T-cell (primary cell): ENCODE results near the gene DLG2. TPM values are rescaled to one million over a fixed set of nuclear protein-coding genes. Genes with fewer than 3 reads are reported as not detected.

Source experiments
- ATAC-seq, 4 experiments: fragments of 200-7000 bp in 3 of 4; fragments of 150-1000 bp in 1 of 4; cut with Tn5 transposase; replicated peaks in 1 of 4; 1 replicate in 3 of 4; 2 replicates in 1 of 4; pipeline ENCODE4 v1.10.0; 2021; ENCODE audit warnings: moderate library complexity in 3 of 4, mild to moderate bottlenecking in 2 of 4, moderate number of reproducible peaks in 1 of 4
- CTCF ChIA-PET, 2 donors: fragments of 300-600 bp; sonication (Branson Sonifier 250); formaldehyde crosslinking; loops; one replicate each; lab custom pipeline; 2022; ENCODE audit warnings: antibody characterized with exemption in 2 of 2; lab: Charles Lee
- POLR2A ChIA-PET, 2 donors: fragments of 300-600 bp; sonication (Branson Sonifier 250); formaldehyde crosslinking; loops; one replicate each; lab custom pipeline; 2022; ENCODE audit warnings: antibody characterized with exemption in 2 of 2; lab: Charles Lee
- DNase-seq, 35 experiments: peaks; one replicate each; pipeline versions ENCODE4 v3.0.0 to v3.0.0-alpha.2; 2013 to 2023
- H3K27ac ChIP-seq: one replicate; pipeline ENCODE4 v1.5.1; 2013; ENCODE audit warnings: low read length
- H3K27me3 ChIP-seq, 2 experiments: replicated peaks in 1 of 2; 1 replicate in 1 of 2; 2 replicates in 1 of 2; pipeline versions ENCODE4 v1.6.1 to v1.7.0; 2013; ENCODE audit warnings: low read length in 1 of 2, mixed read lengths in 1 of 2; ENCODE audit not compliant: control insufficient read depth in 2 of 2, insufficient read depth in 2 of 2; ENCODE audit errors: extremely low read depth in 1 of 2
- H3K36me3 ChIP-seq, 2 donors: 1 replicate in 1 of 2; 2 replicates in 1 of 2; pipeline versions ENCODE4 v1.6.1 to v1.7.0; 2013; ENCODE audit warnings: low read length in 1 of 2; ENCODE audit not compliant: control insufficient read depth in 2 of 2, insufficient read depth in 1 of 2; ENCODE audit errors: extremely low read depth in 1 of 2
- H3K4me1 ChIP-seq, 2 experiments: 1 replicate in 1 of 2; 2 replicates in 1 of 2; pipeline versions ENCODE4 v1.6.1 to v1.7.0; 2013; ENCODE audit warnings: low read length in 2 of 2, mixed read lengths in 1 of 2; ENCODE audit not compliant: insufficient read depth in 2 of 2, control insufficient read depth in 1 of 2; ENCODE audit errors: extremely low read depth in 1 of 2
- H3K4me3 ChIP-seq, 2 donors: 1 replicate in 1 of 2; 2 replicates in 1 of 2; pipeline versions ENCODE4 v1.5.1 to v1.7.0; 2013; ENCODE audit warnings: mild to moderate bottlenecking in 2 of 2, low read length in 1 of 2, moderate library complexity in 1 of 2; ENCODE audit not compliant: control insufficient read depth in 1 of 2; ENCODE audit errors: extremely low read depth in 1 of 2
- H3K9me3 ChIP-seq: 2 replicates; pipeline ENCODE4 v1.7.0; 2013
- H3K27ac Mint-ChIP-seq, 2 donors: one replicate each; pipeline ENCODE4 v1.8.0; 2020 to 2021; ENCODE audit warnings: mild to moderate bottlenecking in 2 of 2, mixed read lengths in 2 of 2
- H3K27me3 Mint-ChIP-seq, 2 donors: one replicate each; pipeline ENCODE4 v1.8.0; 2021 to 2022; ENCODE audit warnings: mixed read lengths in 2 of 2
- H3K36me3 Mint-ChIP-seq: one replicate; pipeline ENCODE4 v1.8.0; 2021; ENCODE audit warnings: mixed read lengths
- H3K4me1 Mint-ChIP-seq, 3 donors: one replicate each; pipeline ENCODE4 v1.8.0; 2020 to 2022; ENCODE audit warnings: mixed read lengths in 3 of 3, mild to moderate bottlenecking in 1 of 3
- H3K4me3 Mint-ChIP-seq, 3 donors: one replicate each; pipeline ENCODE4 v1.8.0; 2020 to 2022; ENCODE audit warnings: mild to moderate bottlenecking in 3 of 3, mixed read lengths in 3 of 3, moderate library complexity in 3 of 3
- H3K9me3 Mint-ChIP-seq, 3 donors: one replicate each; pipeline ENCODE4 v1.8.0; 2020 to 2022; ENCODE audit warnings: mixed read lengths in 3 of 3
- WGBS: methylation state at CpG from one replicate; pipeline ENCODE4 v1.1.5; 2013; ENCODE audit warnings: missing lambda C conversion rate; ENCODE audit not compliant: insufficient coverage; 5-methylcytosine and 5-hydroxymethylcytosine counted together
- total RNA-seq, 35 experiments: library from RNA in 6 of 35; stranded (reverse) in 6 of 35; fragments of 120-200 nt in 1 of 35; gene quantifications; one replicate each; pipeline versions ENCODE4 v1.2.1 to v1.2.4 and lab custom pipeline; 2013 to 2026

Gene DLG2
- total RNA-seq, 5 donors from 2014 or later (not counting 1 experiment from before 2014, with no cell fraction given), result 2.3 to 4.1 (median 2.9) TPM

- Mint-ChIP-seq H3K9me3 (peaks cover 13 to 14% (median 14%) of the 10 kb centered on the region in 3 donors), H3K27ac (no peak overlapping the region), H3K4me1 (no peaks in the 10 kb centered on the region), H3K36me3 (no peaks in the 10 kb centered on the region), H3K4me3 (no peak overlapping the region), H3K27me3 (no peaks in the 10 kb centered on the region)
- Histone ChIP-seq H3K4me3 (no peak overlapping the region), H3K4me1 (no peaks in the 10 kb centered on the region), H3K9me3 (no peaks in the 10 kb centered on the region), H3K36me3 (no peaks in the 10 kb centered on the region), H3K27me3 (no peaks in the 10 kb centered on the region), H3K27ac (no peak overlapping the region)
- ATAC-seq, result no peak
- DNase-seq, result no peak
- POLR2A ChIA-PET, result no interaction called here
- CTCF ChIA-PET, result no interaction called here
Observed at GRCh38 chr11:84452211-84452610, 1174.9 kb downstream of the DLG2 start.

GRCh38 chr11:84438565-84438964 is 1188.6 kb downstream of the DLG2 start:
- Mint-ChIP-seq H3K9me3 (peaks cover 7 to 14% (median 9%) of the 10 kb centered on the region in 3 donors), H3K27me3 (no peaks in the 10 kb centered on the region), H3K4me1 (no peaks in the 10 kb centered on the region), H3K27ac (no peak overlapping the region), H3K36me3 (no peaks in the 10 kb centered on the region), H3K4me3 (no peak overlapping the region)
- Histone ChIP-seq H3K27me3 (peaks cover 0 to 7% of the 10 kb centered on the region in 2 experiments), H3K4me1 (no peaks in the 10 kb centered on the region), H3K36me3 (no peaks in the 10 kb centered on the region), H3K27ac (no peak overlapping the region), H3K9me3 (no peaks in the 10 kb centered on the region), H3K4me3 (no peak overlapping the region)
- DNase-seq (no peak), ATAC-seq (no peak)
- ChIA-PET CTCF (no interaction called here), POLR2A (no interaction called here)

GRCh38 chr11:84437071-84437980 is 1189.8 kb downstream of the DLG2 start:
- peaks cover 0 to 7% of the 10 kb centered on the region in 2 experiments for H3K27me3 ChIP-seq
- no peaks in the 10 kb centered on the region for H3K36me3 Mint-ChIP-seq
- POLR2A ChIA-PET, result no interaction called here
- no peaks in the 10 kb centered on the region for H3K36me3 ChIP-seq
- 3% methylated on average over 12 of the region's 21 CpGs for WGBS
- H3K4me1 ChIP-seq, result no peaks in the 10 kb centered on the region
- H3K27me3 Mint-ChIP-seq, result no peaks in the 10 kb centered on the region
- no peak for DNase-seq
- H3K4me3 Mint-ChIP-seq, result no peak overlapping the region
- H3K27ac Mint-ChIP-seq, result no peak overlapping the region
- no peak for ATAC-seq
- no peak overlapping the region for H3K27ac ChIP-seq
- no peaks in the 10 kb centered on the region for H3K4me1 Mint-ChIP-seq
- H3K4me3 ChIP-seq, result no peak overlapping the region
- CTCF ChIA-PET, result interaction anchor here in 1 of 2 donors (0.6 kb wide), 1 partner anchor 9 kb away, joined by 4 read pairs; no protein-coding TSS in a partner anchor
- peaks cover 7 to 15% (median 9%) of the 10 kb centered on the region in 3 donors for H3K9me3 Mint-ChIP-seq
- H3K9me3 ChIP-seq, result no peaks in the 10 kb centered on the region

GRCh38 chr11:84430661-84431060 is 1196.5 kb downstream of the DLG2 start:
- DNase-seq, result no peak
- Mint-ChIP-seq H3K4me1 (no peaks in the 10 kb centered on the region), H3K9me3 (peaks cover 4 to 18% (median 12%) of the 10 kb centered on the region in 3 donors), H3K36me3 (no peaks in the 10 kb centered on the region), H3K4me3 (no peak overlapping the region), H3K27ac (no peak overlapping the region), H3K27me3 (no peaks in the 10 kb centered on the region)
- ATAC-seq, result no peak
- Histone ChIP-seq H3K36me3 (no peaks in the 10 kb centered on the region), H3K4me3 (no peak overlapping the region), H3K27ac (no peak overlapping the region), H3K27me3 (no peaks in the 10 kb centered on the region), H3K9me3 (no peaks in the 10 kb centered on the region), H3K4me1 (no peaks in the 10 kb centered on the region)
- WGBS, result 17% methylated on average over 1 of the region's 2 CpGs
- CTCF ChIA-PET, result interaction anchor here in 1 of 2 donors (0.7 kb wide), 1 partner anchor 319 kb away, joined by 3 read pairs; no protein-coding TSS in a partner anchor
- POLR2A ChIA-PET, result no interaction called here

- POLR2A ChIA-PET, result no interaction called here
Observed at GRCh38 chr11:84425673-84426072, 1201.5 kb downstream of the DLG2 start.

GRCh38 chr11:84420271-84420670 is 1206.9 kb downstream of the DLG2 start:
- Histone ChIP-seq H3K27me3 (no peaks in the 10 kb centered on the region), H3K4me1 (no peaks in the 10 kb centered on the region), H3K4me3 (no peak overlapping the region), H3K36me3 (no peaks in the 10 kb centered on the region), H3K9me3 (no peaks in the 10 kb centered on the region), H3K27ac (no peak overlapping the region)
- ATAC-seq, result no peak
- no CpG with 5 or more reads among the region's 4 CpGs for WGBS
- Mint-ChIP-seq H3K27ac (no peak overlapping the region), H3K4me3 (no peak overlapping the region), H3K9me3 (peaks cover 15 to 25% (median 19%) of the 10 kb centered on the region in 3 donors), H3K27me3 (no peaks in the 10 kb centered on the region), H3K4me1 (no peaks in the 10 kb centered on the region), H3K36me3 (no peaks in the 10 kb centered on the region)
- DNase-seq, result no peak
- CTCF ChIA-PET, result no interaction called here
- POLR2A ChIA-PET, result no interaction called here

More at GRCh38 chr11:84425673-84426072, 1201.5 kb downstream of the DLG2 start:
- Mint-ChIP-seq H3K36me3 (no peaks in the 10 kb centered on the region), H3K27me3 (no peaks in the 10 kb centered on the region), H3K9me3 (peaks cover 8 to 18% (median 16%) of the 10 kb centered on the region in 3 donors), H3K4me1 (no peaks in the 10 kb centered on the region), H3K4me3 (no peak overlapping the region), H3K27ac (no peak overlapping the region)
- CTCF ChIA-PET, result no interaction called here
- ATAC-seq (no peak), DNase-seq (no peak)
- Histone ChIP-seq H3K4me1 (no peaks in the 10 kb centered on the region), H3K4me3 (no peak overlapping the region), H3K27me3 (no peaks in the 10 kb centered on the region), H3K36me3 (no peaks in the 10 kb centered on the region), H3K9me3 (no peaks in the 10 kb centered on the region), H3K27ac (no peak overlapping the region)
